ENCODE measurements around the gene METAP1D.

Gene METAP1D

DNA sequence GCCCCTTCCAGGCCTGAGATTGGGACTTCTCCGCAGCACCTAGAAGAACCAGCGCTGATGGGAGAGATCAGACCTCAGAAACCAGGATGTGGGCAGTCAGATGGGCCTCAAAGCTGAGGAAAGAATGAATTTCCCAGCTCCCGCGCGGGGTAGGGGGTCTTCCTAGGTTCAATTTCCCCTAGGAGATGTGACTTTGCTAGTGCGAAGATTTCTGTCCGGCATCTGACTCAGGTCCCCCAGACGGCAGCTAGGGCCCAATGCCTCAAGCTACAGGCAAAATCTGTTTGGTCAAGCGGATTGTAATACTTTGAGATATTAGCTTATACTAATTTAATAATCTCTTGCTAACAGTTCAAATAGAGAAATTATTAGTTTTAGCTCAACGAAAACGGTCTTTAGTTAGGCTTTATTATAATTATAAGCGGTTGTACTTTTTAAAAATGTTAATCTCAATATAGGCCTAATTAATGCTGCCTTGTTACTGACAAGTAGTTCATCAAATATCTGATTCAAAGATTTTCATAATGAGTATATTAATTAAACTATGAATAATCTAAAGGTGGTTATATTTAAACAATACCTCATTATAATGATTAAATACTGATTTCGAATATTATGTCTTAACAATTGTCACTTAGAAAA, 91.4 kb downstream of the METAP1D start:
- no peaks in the 10 kb centered on the region for H3K9me3 ChIP-seq (ENCODE audit: control insufficient read depth, low read length)
- no peaks in the 10 kb centered on the region for H3K79me2 ChIP-seq
- H3K4me1 ChIP-seq, result peaks cover 11% of the 10 kb centered on the region
- H3K4me3 ChIP-seq (ENCODE audit: low read depth, low read length), result no peak overlapping the region
- TF ChIP-seq, protein P1, sequence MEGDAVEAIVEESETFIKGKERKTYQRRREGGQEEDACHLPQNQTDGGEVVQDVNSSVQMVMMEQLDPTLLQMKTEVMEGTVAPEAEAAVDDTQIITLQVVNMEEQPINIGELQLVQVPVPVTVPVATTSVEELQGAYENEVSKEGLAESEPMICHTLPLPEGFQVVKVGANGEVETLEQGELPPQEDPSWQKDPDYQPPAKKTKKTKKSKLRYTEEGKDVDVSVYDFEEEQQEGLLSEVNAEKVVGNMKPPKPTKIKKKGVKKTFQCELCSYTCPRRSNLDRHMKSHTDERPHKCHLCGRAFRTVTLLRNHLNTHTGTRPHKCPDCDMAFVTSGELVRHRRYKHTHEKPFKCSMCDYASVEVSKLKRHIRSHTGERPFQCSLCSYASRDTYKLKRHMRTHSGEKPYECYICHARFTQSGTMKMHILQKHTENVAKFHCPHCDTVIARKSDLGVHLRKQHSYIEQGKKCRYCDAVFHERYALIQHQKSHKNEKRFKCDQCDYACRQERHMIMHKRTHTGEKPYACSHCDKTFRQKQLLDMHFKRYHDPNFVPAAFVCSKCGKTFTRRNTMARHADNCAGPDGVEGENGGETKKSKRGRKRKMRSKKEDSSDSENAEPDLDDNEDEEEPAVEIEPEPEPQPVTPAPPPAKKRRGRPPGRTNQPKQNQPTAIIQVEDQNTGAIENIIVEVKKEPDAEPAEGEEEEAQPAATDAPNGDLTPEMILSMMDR (IDR thresholded peaks at IDR 0.05), result no peak
- H3K36me3 ChIP-seq (ENCODE audit: control insufficient read depth, insufficient read depth, low read length), result no peaks in the 10 kb centered on the region
- H3K9ac ChIP-seq, result no peak overlapping the region
- H2AFZ ChIP-seq, result no peak overlapping the region
- no peak overlapping the region for H3K27ac ChIP-seq
- peaks cover 25% of the 10 kb centered on the region for H3K27me3 ChIP-seq (ENCODE audit: control insufficient read depth, insufficient read depth, low read length)
- H3K4me2 ChIP-seq (ENCODE audit: low read length), result no peak overlapping the region

DNA sequence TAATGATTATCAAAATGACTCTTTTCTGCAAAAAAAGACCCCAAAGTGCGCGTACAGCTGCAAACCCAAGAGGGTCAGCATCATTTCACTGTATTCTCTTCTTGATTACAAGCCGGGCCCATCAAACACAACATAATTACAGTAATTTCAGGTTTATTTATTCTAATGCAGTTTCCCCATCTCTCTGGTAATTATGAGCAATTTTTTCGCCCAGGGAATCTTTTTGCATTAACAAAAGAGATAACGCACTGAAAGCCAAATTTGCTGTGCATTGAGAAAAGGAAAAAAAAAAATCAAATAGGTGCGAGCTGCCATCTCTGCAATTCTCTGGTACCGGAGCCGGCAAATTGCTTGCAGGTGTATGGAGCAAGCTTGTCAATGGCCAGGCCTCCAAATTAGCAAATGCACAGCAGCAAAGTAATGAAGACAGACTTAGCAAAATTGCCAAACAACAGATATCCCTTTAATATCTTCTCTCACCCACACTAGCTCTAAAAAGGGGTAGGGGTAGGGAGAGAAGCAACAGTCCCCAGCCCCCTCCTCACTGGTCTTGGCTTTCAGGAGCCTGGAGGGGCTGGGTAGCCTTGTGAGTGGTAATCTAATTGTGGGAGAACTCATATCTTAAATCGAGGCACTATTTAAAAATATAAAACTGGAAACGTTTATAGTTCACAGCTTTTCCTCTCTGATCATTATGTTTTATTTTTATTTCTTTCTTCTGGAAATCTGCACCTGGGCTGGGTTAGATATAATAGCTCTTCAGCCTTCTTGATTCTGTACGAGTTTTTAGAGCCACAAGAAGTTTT, 92.2 kb downstream of the METAP1D start:
- H3K4me1 ChIP-seq, result peaks cover 11% of the 10 kb centered on the region
- no peak overlapping the region for H2AFZ ChIP-seq
- H3K4me3 ChIP-seq (ENCODE audit: low read depth, low read length), result no peak overlapping the region
- no peaks in the 10 kb centered on the region for H3K9me3 ChIP-seq (ENCODE audit: control insufficient read depth, low read length)
- H3K27me3 ChIP-seq (ENCODE audit: control insufficient read depth, insufficient read depth, low read length), result peaks cover 21% of the 10 kb centered on the region
- no peak overlapping the region for H3K27ac ChIP-seq
- TF ChIP-seq, protein P1 (IDR thresholded peaks at IDR 0.05), result no peak
- H3K36me3 ChIP-seq (ENCODE audit: control insufficient read depth, insufficient read depth, low read length), result no peaks in the 10 kb centered on the region
- H3K4me2 ChIP-seq (ENCODE audit: low read length), result no peak overlapping the region
- no peak overlapping the region for H3K9ac ChIP-seq
- no peaks in the 10 kb centered on the region for H3K79me2 ChIP-seq

DNA sequence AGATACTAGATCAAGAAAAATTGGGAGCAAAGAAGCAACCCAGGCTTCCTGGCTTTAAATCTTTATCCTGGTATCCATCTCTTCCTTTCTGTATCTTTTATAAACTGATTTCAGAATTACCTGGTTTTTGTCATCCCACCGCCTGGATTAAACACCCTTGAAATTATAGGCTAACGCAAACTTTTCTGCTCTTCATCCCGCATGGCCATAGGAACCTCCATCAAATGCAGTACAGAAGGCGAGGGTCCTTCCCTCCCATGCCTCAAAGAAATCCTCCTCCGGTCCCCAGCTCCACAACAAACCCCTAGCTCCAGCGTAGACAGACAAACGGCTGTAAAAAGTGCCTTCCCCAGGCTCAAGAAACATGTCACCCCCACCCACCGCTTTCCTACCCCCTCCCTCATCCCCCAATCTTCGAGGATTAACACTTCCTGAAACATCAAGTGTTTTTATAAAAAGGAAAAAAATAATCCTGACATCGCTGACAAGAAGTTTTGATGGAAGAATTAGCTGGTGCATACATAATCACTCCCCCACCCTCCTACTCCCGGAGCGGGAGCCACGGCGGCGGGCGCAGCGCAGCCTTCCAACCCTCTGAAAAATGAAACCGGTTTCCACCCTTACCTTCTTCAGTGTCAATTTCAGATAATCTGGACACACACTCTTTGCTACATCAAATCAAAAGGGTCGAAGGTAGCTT, 93.1 kb downstream of the METAP1D start:
- Histone ChIP-seq H3K4me1 (peaks cover 11% of the 10 kb centered on the region), H3K36me3 (ENCODE audit: control insufficient read depth, insufficient read depth, low read length) (no peaks in the 10 kb centered on the region)
- TF ChIP-seq, protein P1 (IDR thresholded peaks at IDR 0.05), result no peak

DNA sequence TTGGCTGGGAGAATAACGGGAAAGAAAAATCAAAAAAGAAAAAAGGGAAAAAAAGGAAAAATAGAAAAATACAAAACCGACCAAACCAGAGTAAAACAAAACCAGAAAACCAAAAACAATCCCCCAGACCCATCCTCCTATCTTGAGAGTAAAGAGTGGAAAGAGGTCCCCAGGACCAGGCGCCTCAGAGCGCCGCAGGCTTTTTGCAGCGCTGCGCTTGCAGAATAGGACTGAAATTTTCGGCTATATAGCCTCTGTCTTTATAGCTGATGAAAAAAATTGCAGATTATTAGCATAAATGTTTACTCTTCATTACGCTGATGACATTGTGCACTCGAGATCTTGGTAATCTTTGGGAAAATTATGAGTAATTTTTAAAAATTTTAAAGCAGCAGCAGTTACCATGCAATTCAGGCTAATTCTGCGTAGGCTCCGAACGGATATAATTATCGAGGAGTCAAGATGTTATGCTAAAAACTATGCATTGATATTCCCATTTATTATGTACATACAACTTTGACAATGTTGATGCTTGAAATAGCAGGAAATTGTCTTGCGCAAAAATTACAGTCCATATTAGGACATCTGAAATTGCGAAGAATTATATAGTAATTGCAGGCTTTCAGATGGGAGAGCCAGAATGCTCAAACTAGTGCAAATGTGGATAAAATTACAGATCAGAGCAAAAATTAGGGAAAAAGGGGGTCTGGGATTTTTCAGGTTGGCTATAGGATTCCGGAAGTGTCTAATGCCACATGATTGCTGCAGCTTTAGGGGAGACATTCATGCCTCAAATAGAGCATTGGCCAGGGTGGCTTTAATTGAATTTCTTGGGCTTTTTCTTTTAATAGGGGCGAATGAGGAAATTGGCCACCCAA, 93.9 kb downstream of the METAP1D start:
- TF ChIP-seq, protein P1 (IDR thresholded peaks at IDR 0.05), result no peak
- peaks cover 11% of the 10 kb centered on the region for H3K4me1 ChIP-seq
- no peak overlapping the region for H3K27ac ChIP-seq
- H3K79me2 ChIP-seq, result no peaks in the 10 kb centered on the region
- no peak overlapping the region for H3K4me3 ChIP-seq (ENCODE audit: low read depth, low read length)
- no peaks in the 10 kb centered on the region for H3K9me3 ChIP-seq (ENCODE audit: control insufficient read depth, low read length)
- no peak overlapping the region for H2AFZ ChIP-seq
- H3K36me3 ChIP-seq (ENCODE audit: control insufficient read depth, insufficient read depth, low read length), result no peaks in the 10 kb centered on the region
- no peak overlapping the region for H3K9ac ChIP-seq
- H3K27me3 ChIP-seq (ENCODE audit: control insufficient read depth, insufficient read depth, low read length), result peaks cover 10% of the 10 kb centered on the region
- no peak overlapping the region for H3K4me2 ChIP-seq (ENCODE audit: low read length)

More for the DNA sequence above, 93.1 kb downstream of the METAP1D start:
- no peak overlapping the region for H3K9ac ChIP-seq
- no peak overlapping the region for H2AFZ ChIP-seq
- H3K4me3 ChIP-seq (ENCODE audit: low read depth, low read length), result no peak overlapping the region
- H3K4me2 ChIP-seq (ENCODE audit: low read length), result no peak overlapping the region
- H3K79me2 ChIP-seq, result no peaks in the 10 kb centered on the region
- H3K9me3 ChIP-seq (ENCODE audit: control insufficient read depth, low read length), result no peaks in the 10 kb centered on the region
- H3K27ac ChIP-seq, result no peak overlapping the region
- peaks cover 17% of the 10 kb centered on the region for H3K27me3 ChIP-seq (ENCODE audit: control insufficient read depth, insufficient read depth, low read length)

Data from parathyroid adenoma (tissue), 2 donors.